GM19328 (cell line): ENCODE measurements around the gene CRY1.
"Not testable (repeated sequence)": the region's sequence is repeated elsewhere in the genome, so short reads cannot be mapped to it uniquely, and the experiment has no call there.

Source experiments
- ATAC-seq: cut with Tn5 transposase; IDR thresholded peaks from one replicate; pipeline ENCODE4 v1.9.1; 2021; ENCODE audit warnings: mild to moderate bottlenecking, moderate library complexity; ENCODE audit not compliant: unreplicated experiment

The CRY1 gene

GRCh38 chr12:107108995-107109508 is 15.7 kb upstream of the CRY1 start:
- no peak for ATAC-seq

- ATAC-seq, result not testable (repeated sequence)
Observed at GRCh38 chr12:107108366-107108765, 15.0 kb upstream of the CRY1 start.

GRCh38 chr12:107107381-107107780 is 14.0 kb upstream of the CRY1 start:
- ATAC-seq, result no peak

- ATAC-seq, result no peak
Observed at GRCh38 chr12:107106241-107107025, 13.1 kb upstream of the CRY1 start.

- no peak for ATAC-seq
Observed at GRCh38 chr12:107105410-107105703, 12.0 kb upstream of the CRY1 start.

- no peak for ATAC-seq
Observed at GRCh38 chr12:107103516-107103915, 10.2 kb upstream of the CRY1 start.

- no peak for ATAC-seq
Observed at GRCh38 chr12:107103097-107103496, 9.7 kb upstream of the CRY1 start.

- no peak for ATAC-seq
Observed at GRCh38 chr12:107102294-107102693, 8.9 kb upstream of the CRY1 start.

GRCh38 chr12:107101651-107102050 is 8.3 kb upstream of the CRY1 start:
- ATAC-seq, result no peak

GRCh38 chr12:107099917-107100316 is 6.6 kb upstream of the CRY1 start:
- no peak for ATAC-seq

GRCh38 chr12:107096571-107096970 is 3.2 kb upstream of the CRY1 start:
- ATAC-seq, result no peak

GRCh38 chr12:107094183-107094448 is 767 bp upstream of the CRY1 start:
- no peak for ATAC-seq

GRCh38 chr12:107092669-107093416 is 506 bp downstream of the CRY1 start:
- ATAC-seq, result peak; percentile 31

GRCh38 chr12:107091989-107092641 is 1.2 kb downstream of the CRY1 start:
- no peak for ATAC-seq

- no peak for ATAC-seq
Observed at GRCh38 chr12:107091381-107091780, 2.0 kb downstream of the CRY1 start.

- ATAC-seq, result no peak
Observed at GRCh38 chr12:107090711-107091110, 2.6 kb downstream of the CRY1 start.

- no peak for ATAC-seq
Observed at GRCh38 chr12:107088912-107089311, 4.4 kb downstream of the CRY1 start.

GRCh38 chr12:107086314-107086713 is 7.0 kb downstream of the CRY1 start:
- ATAC-seq, result no peak

GRCh38 chr12:107081778-107082177 is 11.6 kb downstream of the CRY1 start:
- ATAC-seq, result no peak

GRCh38 chr12:107080299-107080698 is 13.1 kb downstream of the CRY1 start:
- ATAC-seq, result no peak

- ATAC-seq, result no peak
Observed at GRCh38 chr12:107079172-107080011, 14.0 kb downstream of the CRY1 start.
